Measurements from ENCODE around the gene ATF6.

Gene ATF6

DNA sequence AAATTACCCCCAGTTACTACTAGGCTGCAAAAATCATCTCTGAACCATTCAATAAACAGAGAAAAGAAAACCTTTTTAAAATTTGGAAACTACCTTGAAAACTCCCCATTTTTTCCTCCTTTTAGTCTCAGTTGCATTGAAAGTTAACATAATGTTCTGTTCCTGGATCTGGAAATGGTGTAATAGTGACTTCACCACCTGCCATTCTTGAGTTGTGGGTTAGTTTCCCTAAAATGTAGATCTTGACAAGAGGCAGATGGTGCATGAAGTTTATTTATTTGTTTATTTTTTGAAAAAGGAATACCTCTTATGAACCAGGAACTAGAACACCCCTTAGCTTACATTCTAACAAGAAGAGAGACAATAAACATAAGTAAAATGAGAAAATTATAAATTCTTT, 72.8 kb downstream of the ATF6 start:
- Histone ChIP-seq H3K27ac (replicated peaks; ENCODE audit: low read length) (no peak overlapping the region), H3K9me3 (replicated peaks in 1 of 2; ENCODE audit: control insufficient read depth in 2 of 2, insufficient read depth in 1 of 2, low read depth in 1 of 2, low read length in 2 of 2) (peaks cover 0 to 2% of the 10 kb centered on the region in 2 donors), H4K91ac (ENCODE audit: low read depth, low read length, poor library complexity) (no peak overlapping the region), H3K36me3 (replicated peaks in 1 of 2; ENCODE audit: control insufficient read depth in 2 of 2, insufficient read depth in 2 of 2, low read length in 2 of 2) (peaks cover 4 to 16% of the 10 kb centered on the region in 2 donors), H3K4me3 (ENCODE audit: low read length in 2 of 2) (no peak overlapping the region), H2BK15ac (ENCODE audit: low read length) (no peak overlapping the region), H3K79me1 (ENCODE audit: low read depth, low read length) (no peaks in the 10 kb centered on the region), H3K18ac (ENCODE audit: low read length) (no peak overlapping the region), H3K23ac (ENCODE audit: low read depth, low read length, poor library complexity) (no peak overlapping the region), H2AK5ac (ENCODE audit: low read depth, low read length) (no peak overlapping the region), H2AFZ (ENCODE audit: low read length) (no peak overlapping the region), H2BK5ac (ENCODE audit: low read length) (no peak overlapping the region), H2BK12ac (ENCODE audit: low read length) (no peak overlapping the region), H2BK120ac (ENCODE audit: low read depth, low read length) (no peak overlapping the region), H3K27me3 (ENCODE audit: control insufficient read depth in 3 of 3, insufficient read depth in 3 of 3, low read depth in 1 of 3, low read length in 3 of 3) (no peaks in the 10 kb centered on the region), H3K14ac (ENCODE audit: low read length) (no peak overlapping the region), H3K4me1 (ENCODE audit: control insufficient read depth in 2 of 2, insufficient read depth in 1 of 2, low read depth in 1 of 2, low read length in 2 of 2) (no peaks in the 10 kb centered on the region), H3K4me2 (ENCODE audit: insufficient read depth, low read length, poor library complexity, severe bottlenecking) (no peak overlapping the region), H3K4ac (ENCODE audit: low read length) (no peak overlapping the region), H4K8ac (ENCODE audit: low read depth, low read length) (no peak overlapping the region), H3K9ac (ENCODE audit: low read depth, low read length, poor library complexity) (no peak overlapping the region)
- DNase-seq (ENCODE audit: low spot score), result no peak

DNA sequence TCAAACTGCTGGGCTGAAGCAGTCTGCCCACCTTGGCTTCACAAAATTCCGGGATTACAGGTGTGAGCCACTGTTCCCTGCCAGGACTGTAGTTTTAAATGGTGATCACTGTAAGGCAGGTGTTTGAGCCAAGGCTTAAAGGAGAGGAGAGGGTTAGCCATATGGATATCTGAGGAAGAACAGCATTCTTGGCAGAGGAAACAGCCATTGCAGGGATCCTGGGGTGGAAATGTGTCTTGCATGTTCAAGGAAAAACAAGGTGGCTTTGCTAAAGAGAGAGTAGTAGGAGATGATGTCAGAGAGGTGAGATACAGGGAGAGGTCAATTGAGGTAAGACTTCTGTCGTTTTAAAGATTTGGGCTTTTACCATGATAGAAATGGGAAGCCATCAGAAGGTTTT, 73.5 kb downstream of the ATF6 start:
- no peak overlapping the region for H2BK12ac ChIP-seq (ENCODE audit: low read length)
- H3K9ac ChIP-seq (ENCODE audit: low read depth, low read length, poor library complexity), result no peak overlapping the region
- DNase-seq (ENCODE audit: low spot score), result no peak
- no peak overlapping the region for H2BK120ac ChIP-seq (ENCODE audit: low read depth, low read length)
- H2AK5ac ChIP-seq (ENCODE audit: low read depth, low read length), result no peak overlapping the region
- no peak overlapping the region for H3K4ac ChIP-seq (ENCODE audit: low read length)
- no peak overlapping the region for H3K4me2 ChIP-seq (ENCODE audit: insufficient read depth, low read length, poor library complexity, severe bottlenecking)
- no peak overlapping the region for H3K4me3 ChIP-seq (ENCODE audit: low read length in 2 of 2)
- no peak overlapping the region for H2AFZ ChIP-seq (ENCODE audit: low read length)
- H3K14ac ChIP-seq (ENCODE audit: low read length), result no peak overlapping the region
- H3K36me3 ChIP-seq (replicated peaks in 1 of 2; ENCODE audit: control insufficient read depth in 2 of 2, insufficient read depth in 2 of 2, low read length in 2 of 2), result peaks cover 4 to 19% of the 10 kb centered on the region in 2 donors
- no peak overlapping the region for H2BK5ac ChIP-seq (ENCODE audit: low read length)
- H3K23ac ChIP-seq (ENCODE audit: low read depth, low read length, poor library complexity), result no peak overlapping the region
- H3K27ac ChIP-seq (replicated peaks; ENCODE audit: low read length), result no peak overlapping the region
- H2BK15ac ChIP-seq (ENCODE audit: low read length), result no peak overlapping the region
- no peak overlapping the region for H4K91ac ChIP-seq (ENCODE audit: low read depth, low read length, poor library complexity)
- no peak overlapping the region for H4K8ac ChIP-seq (ENCODE audit: low read depth, low read length)
- no CpG with 5 or more reads among the region's 2 CpGs for WGBS, 2 donors (ENCODE audit: extremely low coverage in 2 of 2, insufficient read length in 2 of 2, insufficient replicate concordance in 1 of 2)
- no peaks in the 10 kb centered on the region for H3K27me3 ChIP-seq (ENCODE audit: control insufficient read depth in 3 of 3, insufficient read depth in 3 of 3, low read depth in 1 of 3, low read length in 3 of 3)
- no peaks in the 10 kb centered on the region for H3K79me1 ChIP-seq (ENCODE audit: low read depth, low read length)
- peaks cover 0 to 2% of the 10 kb centered on the region in 2 donors for H3K9me3 ChIP-seq (replicated peaks in 1 of 2; ENCODE audit: control insufficient read depth in 2 of 2, insufficient read depth in 1 of 2, low read depth in 1 of 2, low read length in 2 of 2)
- no peak overlapping the region for H3K18ac ChIP-seq (ENCODE audit: low read length)
- no peaks in the 10 kb centered on the region for H3K4me1 ChIP-seq (ENCODE audit: control insufficient read depth in 2 of 2, insufficient read depth in 1 of 2, low read depth in 1 of 2, low read length in 2 of 2)

DNA sequence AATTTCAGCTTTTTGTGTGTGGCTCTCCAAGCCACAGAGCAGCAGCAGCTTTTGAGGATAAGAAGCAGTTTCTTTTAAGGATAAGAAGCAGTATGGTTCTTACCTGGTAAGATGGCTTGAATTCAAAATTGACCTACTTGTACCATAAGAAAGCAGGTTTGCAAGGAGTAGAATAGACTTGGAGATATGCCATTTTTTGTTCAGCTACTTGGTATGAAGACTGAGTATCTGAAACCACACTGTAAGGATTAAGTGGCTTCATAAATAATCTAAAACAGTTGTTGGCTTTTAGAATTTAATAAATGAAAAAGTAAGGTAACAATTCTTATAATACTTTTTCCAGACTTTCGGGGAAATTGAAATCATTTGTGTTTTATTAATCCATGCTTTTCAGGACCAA, 74.2 kb downstream of the ATF6 start:
- H3K36me3 ChIP-seq (replicated peaks in 1 of 2; ENCODE audit: control insufficient read depth in 2 of 2, insufficient read depth in 2 of 2, low read length in 2 of 2), result peaks cover 4 to 19% of the 10 kb centered on the region in 2 donors
- no peak overlapping the region for H4K91ac ChIP-seq (ENCODE audit: low read depth, low read length, poor library complexity)
- H3K18ac ChIP-seq (ENCODE audit: low read length), result no peak overlapping the region
- no peak overlapping the region for H2BK5ac ChIP-seq (ENCODE audit: low read length)
- no peak overlapping the region for H3K4me2 ChIP-seq (ENCODE audit: insufficient read depth, low read length, poor library complexity, severe bottlenecking)
- no peak overlapping the region for H2BK120ac ChIP-seq (ENCODE audit: low read depth, low read length)
- no peaks in the 10 kb centered on the region for H3K79me1 ChIP-seq (ENCODE audit: low read depth, low read length)
- H2BK15ac ChIP-seq (ENCODE audit: low read length), result no peak overlapping the region
- no peak overlapping the region for H3K4me3 ChIP-seq (ENCODE audit: low read length in 2 of 2)
- peaks cover 0 to 2% of the 10 kb centered on the region in 2 donors for H3K9me3 ChIP-seq (replicated peaks in 1 of 2; ENCODE audit: control insufficient read depth in 2 of 2, insufficient read depth in 1 of 2, low read depth in 1 of 2, low read length in 2 of 2)
- H3K23ac ChIP-seq (ENCODE audit: low read depth, low read length, poor library complexity), result no peak overlapping the region
- no peak overlapping the region for H4K8ac ChIP-seq (ENCODE audit: low read depth, low read length)
- no peak overlapping the region for H3K27ac ChIP-seq (replicated peaks; ENCODE audit: low read length)
- H3K27me3 ChIP-seq (ENCODE audit: control insufficient read depth in 3 of 3, insufficient read depth in 3 of 3, low read depth in 1 of 3, low read length in 3 of 3), result no peaks in the 10 kb centered on the region
- no peak overlapping the region for H3K9ac ChIP-seq (ENCODE audit: low read depth, low read length, poor library complexity)
- no peak for DNase-seq (ENCODE audit: low spot score)
- no peak overlapping the region for H2BK12ac ChIP-seq (ENCODE audit: low read length)
- H3K14ac ChIP-seq (ENCODE audit: low read length), result no peak overlapping the region
- H2AFZ ChIP-seq (ENCODE audit: low read length), result no peak overlapping the region
- H3K4me1 ChIP-seq (ENCODE audit: control insufficient read depth in 2 of 2, insufficient read depth in 1 of 2, low read depth in 1 of 2, low read length in 2 of 2), result no peaks in the 10 kb centered on the region
- no peak overlapping the region for H2AK5ac ChIP-seq (ENCODE audit: low read depth, low read length)
- no peak overlapping the region for H3K4ac ChIP-seq (ENCODE audit: low read length)
- WGBS, 2 donors (ENCODE audit: extremely low coverage in 2 of 2, insufficient read length in 2 of 2, insufficient replicate concordance in 1 of 2), result no CpG with 5 or more reads among the region's 1 CpG

DNA sequence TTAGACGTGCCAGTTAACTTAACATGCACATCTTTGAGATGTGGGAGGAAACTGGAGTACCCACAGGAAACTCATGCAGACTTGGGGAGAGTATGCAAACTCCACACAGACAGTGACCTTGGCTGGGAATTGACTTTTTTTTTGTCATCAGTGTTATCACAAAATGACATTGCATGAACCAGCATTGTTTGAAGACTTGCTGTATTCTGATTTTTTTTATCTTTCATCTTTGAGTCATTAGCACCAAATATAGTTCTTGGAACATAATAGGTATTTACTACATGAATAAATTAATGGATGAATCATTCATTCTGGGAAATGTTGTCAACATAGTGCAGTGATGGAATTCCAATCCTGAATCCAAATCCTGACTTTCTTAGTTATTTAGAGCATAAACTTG, 77.0 kb downstream of the ATF6 start:
- H2AFZ ChIP-seq (ENCODE audit: low read length), result no peak overlapping the region
- H3K14ac ChIP-seq (ENCODE audit: low read length), result no peak overlapping the region
- no CpG with 5 or more reads among the region's 1 CpG for WGBS, 2 donors (ENCODE audit: extremely low coverage in 2 of 2, insufficient read length in 2 of 2, insufficient replicate concordance in 1 of 2)
- H3K4ac ChIP-seq (ENCODE audit: low read length), result no peak overlapping the region
- H3K36me3 ChIP-seq (replicated peaks in 1 of 2; ENCODE audit: control insufficient read depth in 2 of 2, insufficient read depth in 2 of 2, low read length in 2 of 2), result peaks cover 3 to 30% of the 10 kb centered on the region in 2 donors
- H2BK5ac ChIP-seq (ENCODE audit: low read length), result no peak overlapping the region
- H2BK120ac ChIP-seq (ENCODE audit: low read depth, low read length), result no peak overlapping the region
- no peak overlapping the region for H3K9ac ChIP-seq (ENCODE audit: low read depth, low read length, poor library complexity)
- H3K18ac ChIP-seq (ENCODE audit: low read length), result no peak overlapping the region
- H2AK5ac ChIP-seq (ENCODE audit: low read depth, low read length), result no peak overlapping the region
- no peak overlapping the region for H3K4me2 ChIP-seq (ENCODE audit: insufficient read depth, low read length, poor library complexity, severe bottlenecking)
- no peak overlapping the region for H3K27ac ChIP-seq (replicated peaks; ENCODE audit: low read length)
- H4K91ac ChIP-seq (ENCODE audit: low read depth, low read length, poor library complexity), result no peak overlapping the region
- H3K23ac ChIP-seq (ENCODE audit: low read depth, low read length, poor library complexity), result peak overlapping the region; percentile 43
- H3K79me1 ChIP-seq (ENCODE audit: low read depth, low read length), result no peaks in the 10 kb centered on the region
- no peaks in the 10 kb centered on the region for H3K27me3 ChIP-seq (ENCODE audit: control insufficient read depth in 3 of 3, insufficient read depth in 3 of 3, low read depth in 1 of 3, low read length in 3 of 3)
- H4K8ac ChIP-seq (ENCODE audit: low read depth, low read length), result no peak overlapping the region
- no peaks in the 10 kb centered on the region for H3K4me1 ChIP-seq (ENCODE audit: control insufficient read depth in 2 of 2, insufficient read depth in 1 of 2, low read depth in 1 of 2, low read length in 2 of 2)
- H2BK15ac ChIP-seq (ENCODE audit: low read length), result no peak overlapping the region
- H3K4me3 ChIP-seq (ENCODE audit: low read length in 2 of 2), result no peak overlapping the region
- no peak for DNase-seq (ENCODE audit: low spot score)
- H3K9me3 ChIP-seq (replicated peaks in 1 of 2; ENCODE audit: control insufficient read depth in 2 of 2, insufficient read depth in 1 of 2, low read depth in 1 of 2, low read length in 2 of 2), result peaks cover 0 to 2% of the 10 kb centered on the region in 2 donors
- H2BK12ac ChIP-seq (ENCODE audit: low read length), result no peak overlapping the region

Data from neuronal stem cell (in vitro differentiated cells).